Head of caudate nucleus (tissue), 42 donors: ENCODE measurements around the gene METRNL.

ENCODE experiments used
- DNase-seq, 42 donors: peaks; one replicate each; pipeline versions ENCODE4 v3.0.0 to v3.0.0-alpha.2; 2020 to 2021; ENCODE audit warnings: mixed read lengths in 7 of 42
- intact Hi-C: fragments of 100-400 bp; cut with DNase I; formaldehyde crosslinking; loops from one replicate; pipeline ENCODE4 v1.15.0; 2022

The METRNL gene

GRCh38 chr17:83074486-83075223 is 4.8 kb upstream of the METRNL start:
- intact Hi-C loops, result no loop called here
- no peak for DNase-seq

- intact Hi-C loops, result no loop called here
- no peak for DNase-seq
These were observed 4.0 kb upstream of the METRNL start for GRCh38 chr17:83075270-83075880.

- intact Hi-C loops, result no loop called here
- DNase-seq, result no peak
These were observed 2.5 kb upstream of the METRNL start for GRCh38 chr17:83076938-83077337.

GRCh38 chr17:83077411-83077810 is 2.0 kb upstream of the METRNL start:
- no peak for DNase-seq
- intact Hi-C loops, result no loop called here

- intact Hi-C loops, result no loop called here
- DNase-seq, result no peak
These were observed 1.5 kb upstream of the METRNL start for GRCh38 chr17:83077939-83078338.

GRCh38 chr17:83078378-83079351 is 744 bp upstream of the METRNL start:
- peak in 1 of 42 donors; percentile 18 for DNase-seq
- intact Hi-C loops, result no loop called here

- no peak for DNase-seq
- intact Hi-C loops, result no loop called here
These were observed 563 bp downstream of the METRNL start for GRCh38 chr17:83079766-83080578.

- DNase-seq, result peak in 1 of 42 donors; percentile 21
- intact Hi-C loops, result no loop called here
These were observed 1.1 kb downstream of the METRNL start for GRCh38 chr17:83080579-83080857.

- intact Hi-C loops, result no loop called here
These were observed 1.7 kb downstream of the METRNL start for GRCh38 chr17:83080858-83081683.

GRCh38 chr17:83081684-83082201 is 2.3 kb downstream of the METRNL start:
- intact Hi-C loops, result no loop called here

More at GRCh38 chr17:83080858-83081683, 1.7 kb downstream of the METRNL start:
- peak in 12 of 42 donors; percentile 14 to 54 (median 30) for DNase-seq

GRCh38 chr17:83082424-83082823 is 3.0 kb downstream of the METRNL start:
- intact Hi-C loops, result no loop called here
- no peak for DNase-seq

More at GRCh38 chr17:83081684-83082201, 2.3 kb downstream of the METRNL start:
- DNase-seq, result no peak

GRCh38 chr17:83082909-83083367 is 3.5 kb downstream of the METRNL start:
- intact Hi-C loops, result no loop called here
- DNase-seq, result no peak

GRCh38 chr17:83083368-83084201 is 4.2 kb downstream of the METRNL start:
- intact Hi-C loops, result no loop called here
- DNase-seq, result no peak

GRCh38 chr17:83084214-83084613 is 4.8 kb downstream of the METRNL start:
- intact Hi-C loops, result no loop called here
- no peak for DNase-seq

- no peak for DNase-seq
- intact Hi-C loops, result no loop called here
These were observed 5.2 kb downstream of the METRNL start for GRCh38 chr17:83084621-83085056.

GRCh38 chr17:83085103-83085502 is 5.7 kb downstream of the METRNL start:
- no peak for DNase-seq
- intact Hi-C loops, result no loop called here
